ENCODE measurements around the gene PCK2.

The PCK2 gene

DNA sequence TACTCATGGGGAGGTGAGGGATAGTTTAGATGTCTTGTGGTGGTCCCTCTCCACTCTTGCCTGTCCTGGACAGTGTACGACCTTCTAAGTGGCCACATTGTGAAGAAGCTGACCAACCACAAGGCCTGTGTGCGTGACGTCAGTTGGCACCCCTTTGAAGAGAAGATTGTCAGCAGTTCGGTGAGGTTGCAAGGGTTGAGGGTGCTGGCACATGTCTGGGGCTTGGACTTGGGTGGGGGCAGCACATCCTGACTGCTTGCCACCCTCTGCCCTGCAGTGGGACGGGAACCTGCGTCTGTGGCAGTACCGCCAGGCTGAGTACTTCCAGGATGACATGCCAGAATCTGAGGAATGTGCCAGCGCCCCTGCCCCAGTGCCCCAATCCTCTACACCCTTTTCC, 28.8 kb downstream of the PCK2 start:
- TF ChIP-seq, protein P1, sequence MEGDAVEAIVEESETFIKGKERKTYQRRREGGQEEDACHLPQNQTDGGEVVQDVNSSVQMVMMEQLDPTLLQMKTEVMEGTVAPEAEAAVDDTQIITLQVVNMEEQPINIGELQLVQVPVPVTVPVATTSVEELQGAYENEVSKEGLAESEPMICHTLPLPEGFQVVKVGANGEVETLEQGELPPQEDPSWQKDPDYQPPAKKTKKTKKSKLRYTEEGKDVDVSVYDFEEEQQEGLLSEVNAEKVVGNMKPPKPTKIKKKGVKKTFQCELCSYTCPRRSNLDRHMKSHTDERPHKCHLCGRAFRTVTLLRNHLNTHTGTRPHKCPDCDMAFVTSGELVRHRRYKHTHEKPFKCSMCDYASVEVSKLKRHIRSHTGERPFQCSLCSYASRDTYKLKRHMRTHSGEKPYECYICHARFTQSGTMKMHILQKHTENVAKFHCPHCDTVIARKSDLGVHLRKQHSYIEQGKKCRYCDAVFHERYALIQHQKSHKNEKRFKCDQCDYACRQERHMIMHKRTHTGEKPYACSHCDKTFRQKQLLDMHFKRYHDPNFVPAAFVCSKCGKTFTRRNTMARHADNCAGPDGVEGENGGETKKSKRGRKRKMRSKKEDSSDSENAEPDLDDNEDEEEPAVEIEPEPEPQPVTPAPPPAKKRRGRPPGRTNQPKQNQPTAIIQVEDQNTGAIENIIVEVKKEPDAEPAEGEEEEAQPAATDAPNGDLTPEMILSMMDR (IDR thresholded peaks at IDR 0.05; ENCODE audit: extremely low read depth, insufficient read depth, missing control alignments) = no peak
- in situ Hi-C loops (cut with MboI; ENCODE audit: low pct_unique_long_range_greater_than_20kb, low sequenced_read_pairs, unreplicated experiment) = no loop called here

DNA sequence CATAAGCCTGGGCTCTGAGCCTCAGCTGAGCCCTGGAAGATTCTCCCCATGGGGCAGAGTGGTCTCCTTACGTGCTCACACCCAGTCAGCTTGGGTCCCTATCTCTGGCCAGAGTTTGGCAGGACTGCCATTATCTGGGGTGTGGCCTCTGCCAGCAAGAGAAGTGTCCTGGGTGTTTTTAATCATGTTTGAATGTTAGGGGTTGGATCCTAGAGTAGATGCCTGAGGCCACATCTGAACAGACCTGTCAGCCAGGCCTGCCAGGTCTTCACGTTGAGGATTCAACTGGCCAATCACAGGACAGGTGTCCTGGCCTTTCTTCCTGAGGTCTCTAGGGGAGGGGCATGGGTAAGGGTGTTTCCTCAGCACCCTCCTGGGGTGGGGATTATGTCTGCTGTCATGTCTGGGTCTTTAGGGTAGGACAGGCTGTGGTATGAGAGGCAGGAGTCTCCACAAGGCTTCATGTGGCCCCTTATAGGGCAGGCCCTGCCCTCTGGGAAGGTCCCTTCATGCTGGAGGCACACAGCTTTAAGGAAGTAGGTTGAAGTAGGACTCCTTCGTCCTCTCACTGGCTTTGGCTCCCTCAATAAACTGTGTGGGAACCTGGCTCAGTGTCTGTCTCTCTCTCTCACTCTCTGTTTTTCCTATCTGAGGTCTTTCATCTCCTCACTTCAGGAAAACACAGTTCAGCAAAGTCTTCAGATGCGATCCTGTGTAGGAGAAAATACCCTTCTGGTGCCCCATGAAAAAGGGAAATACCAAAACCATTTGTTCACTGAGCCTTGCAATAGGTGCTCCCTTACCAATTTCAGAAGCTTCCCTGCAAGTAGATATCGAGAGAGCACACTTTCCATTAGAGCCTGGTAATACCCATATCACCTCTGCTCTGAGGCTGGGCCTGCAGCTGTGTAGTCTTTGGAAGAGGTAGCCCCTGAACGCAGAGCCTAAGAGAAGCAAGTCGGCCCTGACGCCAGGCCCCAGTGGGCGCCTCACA, 29.6 kb downstream of the PCK2 start:
- TF ChIP-seq, protein P1 (IDR thresholded peaks at IDR 0.05; ENCODE audit: extremely low read depth, insufficient read depth, missing control alignments) = no peak
- DNase-seq (ENCODE audit: low spot score) = no peak
- in situ Hi-C loops (cut with MboI; ENCODE audit: low pct_unique_long_range_greater_than_20kb, low sequenced_read_pairs, unreplicated experiment) = no loop called here

More for the DNA sequence above, 28.8 kb downstream of the PCK2 start:
- DNase-seq (ENCODE audit: low spot score) = no peak

DNA sequence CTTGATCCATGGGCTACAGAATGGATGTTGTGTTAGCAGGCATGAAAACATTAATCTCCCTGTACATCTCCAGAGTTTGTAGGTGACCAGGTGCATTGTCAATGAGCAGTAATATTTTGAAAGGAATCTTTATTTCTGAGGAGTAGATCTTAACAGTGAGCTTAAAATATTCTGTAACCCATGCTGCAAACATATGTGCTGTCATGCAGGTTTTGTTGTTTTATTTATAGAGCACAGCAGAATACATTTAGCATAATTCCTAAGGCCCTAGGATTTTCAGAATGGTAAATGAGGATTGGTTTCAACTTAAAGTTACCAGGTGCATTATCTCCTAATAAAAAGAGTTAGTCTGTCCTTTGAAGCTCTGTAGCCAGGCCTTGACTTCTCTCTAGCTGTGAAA, 32.8 kb downstream of the PCK2 start:
- in situ Hi-C loops (cut with MboI; ENCODE audit: low pct_unique_long_range_greater_than_20kb, low sequenced_read_pairs, unreplicated experiment) = no loop called here
- DNase-seq (ENCODE audit: low spot score) = no peak
- TF ChIP-seq, protein P1 (IDR thresholded peaks at IDR 0.05; ENCODE audit: extremely low read depth, insufficient read depth, missing control alignments) = no peak

DNA sequence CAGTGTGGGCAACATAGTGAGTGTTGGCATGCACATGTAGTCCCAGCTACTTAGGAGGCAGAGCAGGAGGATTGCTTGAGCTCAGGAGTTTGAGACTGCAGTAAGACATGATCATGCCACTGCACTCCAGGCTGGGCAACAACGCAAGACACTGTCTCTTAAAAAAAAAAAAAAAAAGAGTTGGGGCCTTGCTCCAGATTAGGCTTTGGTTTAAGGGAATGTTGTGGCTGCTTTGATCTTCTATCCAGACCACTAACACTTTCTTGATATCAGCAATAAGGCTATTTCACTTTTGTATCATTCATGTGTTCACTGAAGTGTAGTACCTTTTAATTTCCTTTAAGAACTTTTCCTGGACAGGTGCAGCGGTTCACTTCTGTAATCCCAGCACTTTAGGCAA, 33.6 kb downstream of the PCK2 start:
- in situ Hi-C loops (cut with MboI; ENCODE audit: low pct_unique_long_range_greater_than_20kb, low sequenced_read_pairs, unreplicated experiment) = no loop called here
- TF ChIP-seq, protein P1 (IDR thresholded peaks at IDR 0.05; ENCODE audit: extremely low read depth, insufficient read depth, missing control alignments) = no peak

DNA sequence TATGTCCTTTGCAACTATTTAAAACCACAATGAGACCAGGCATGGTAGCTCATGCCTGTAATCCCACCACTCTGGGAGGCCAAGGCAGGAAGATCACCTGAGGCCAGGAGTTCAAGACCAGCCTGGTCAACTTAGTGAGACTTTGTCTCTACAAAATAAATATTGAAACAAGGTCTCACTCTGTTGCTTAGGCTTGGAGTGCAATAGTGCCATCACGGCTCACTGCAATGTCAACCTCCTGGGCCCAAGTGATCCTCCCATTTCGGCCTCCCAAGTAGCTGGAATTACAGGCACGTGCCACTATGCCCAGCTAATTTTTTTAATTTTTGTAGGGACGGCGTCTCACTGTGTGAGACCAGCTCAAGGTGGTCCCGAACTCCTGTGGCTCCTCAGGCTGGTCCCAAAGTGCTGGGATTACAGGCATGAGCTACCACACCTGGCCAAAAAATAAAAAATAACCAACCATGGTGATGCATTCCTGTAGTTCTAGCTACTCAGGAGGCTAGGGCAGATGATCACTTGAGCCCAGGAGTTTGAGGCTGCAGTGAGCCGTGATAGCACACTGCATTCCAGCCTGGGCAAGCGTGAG, 35.4 kb downstream of the PCK2 start:
- in situ Hi-C loops (cut with MboI; ENCODE audit: low pct_unique_long_range_greater_than_20kb, low sequenced_read_pairs, unreplicated experiment) = no loop called here
- DNase-seq (ENCODE audit: low spot score) = no peak
- TF ChIP-seq, protein P1 (IDR thresholded peaks at IDR 0.05; ENCODE audit: extremely low read depth, insufficient read depth, missing control alignments) = no peak

More for the DNA sequence above, 33.6 kb downstream of the PCK2 start:
- DNase-seq (ENCODE audit: low spot score) = no peak

DNA sequence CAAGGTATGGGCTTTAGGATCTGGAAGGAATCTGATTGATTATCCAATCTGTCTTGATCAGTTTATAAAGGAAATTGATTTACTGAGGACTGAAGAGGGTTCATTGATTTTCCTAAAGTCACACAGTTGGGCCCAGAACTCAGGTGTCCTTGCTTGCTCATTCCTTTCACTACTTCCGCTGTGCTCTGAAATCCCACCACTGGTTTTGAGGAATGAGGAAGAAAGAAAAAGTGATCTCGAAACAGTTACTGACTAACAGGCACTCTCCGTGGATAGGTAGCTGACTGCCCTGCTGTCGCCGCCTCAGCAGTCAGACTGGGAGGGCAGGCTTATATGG, 36.2 kb downstream of the PCK2 start, which contains the start of gene FITM1:
Gene FITM1 (plus strand): TSS at position 280 of the 337 bp plus-strand sequence. CDS start 905 bp downstream, outside the sequence.
- DNase-seq (ENCODE audit: low spot score) = no peak
- TF ChIP-seq, protein P1 (IDR thresholded peaks at IDR 0.05; ENCODE audit: extremely low read depth, insufficient read depth, missing control alignments) = no peak
- in situ Hi-C loops (cut with MboI; ENCODE audit: low pct_unique_long_range_greater_than_20kb, low sequenced_read_pairs, unreplicated experiment) = no loop called here
